Stimulated activated CD4-positive, alpha-beta T cell treated with anti-CD3 and anti-CD28 coated beads, Interleukin-12 subunit alpha, Interleukin-12 subunit beta, amount 100 ng/mL, for 4 hours (primary cell): Measurements from ENCODE around the gene SDR42E1.
"Not testable (repeated sequence)": the region's sequence is repeated elsewhere in the genome, so short reads cannot be mapped to it uniquely, and the experiment has no call there.

Experiments
- DNase-seq: peaks from one replicate; pipeline ENCODE4 v3.0.0-alpha.2; 2020

Gene SDR42E1

GRCh38 chr16:82037251-82037650, 26.0 kb upstream of the SDR42E1 start:
- no peak for DNase-seq

- no peak for DNase-seq
These were observed 23.8 kb upstream of the SDR42E1 start, which contains the start of gene HSD17B2 for GRCh38 chr16:82034981-82035612. Gene HSD17B2 (plus strand): TSS chr16:82035253. CDS start chr16:82035425, 172 bp downstream.

GRCh38 chr16:82033683-82034300, 22.5 kb upstream of the SDR42E1 start:
- DNase-seq, result no peak

GRCh38 chr16:82033006-82033405, 21.7 kb upstream of the SDR42E1 start:
- no peak for DNase-seq

- DNase-seq, result no peak
These were observed 20.1 kb upstream of the SDR42E1 start for GRCh38 chr16:82031116-82032084.

- DNase-seq, result no peak
These were observed 16.4 kb upstream of the SDR42E1 start for GRCh38 chr16:82027629-82028064.

GRCh38 chr16:82024883-82025282, 13.6 kb upstream of the SDR42E1 start:
- DNase-seq, result no peak

GRCh38 chr16:82024316-82024715, 13.0 kb upstream of the SDR42E1 start:
- DNase-seq, result no peak

- DNase-seq, result no peak
These were observed 11.9 kb upstream of the SDR42E1 start for GRCh38 chr16:82023206-82023605.

GRCh38 chr16:82020051-82020450, 8.8 kb upstream of the SDR42E1 start:
- DNase-seq, result no peak

- no peak for DNase-seq
These were observed 8.3 kb upstream of the SDR42E1 start for GRCh38 chr16:82019535-82019934.

- DNase-seq, result no peak
These were observed 6.8 kb upstream of the SDR42E1 start for GRCh38 chr16:82017911-82018568.

- no peak for DNase-seq
These were observed 5.7 kb upstream of the SDR42E1 start for GRCh38 chr16:82016964-82017363.

- no peak for DNase-seq
These were observed 5.0 kb upstream of the SDR42E1 start for GRCh38 chr16:82016263-82016662.

GRCh38 chr16:82013139-82013538, 1.9 kb upstream of the SDR42E1 start:
- no peak for DNase-seq

- DNase-seq, result no peak
These were observed 621 bp downstream of the SDR42E1 start for GRCh38 chr16:82010649-82011048.

- not testable (repeated sequence) for DNase-seq
These were observed 1.5 kb downstream of the SDR42E1 start for GRCh38 chr16:82009789-82010188.

GRCh38 chr16:82008957-82009592, 2.2 kb downstream of the SDR42E1 start:
- no peak for DNase-seq

- no peak for DNase-seq
These were observed 4.1 kb downstream of the SDR42E1 start for GRCh38 chr16:82007189-82007588.

- no peak for DNase-seq
These were observed 5.2 kb downstream of the SDR42E1 start for GRCh38 chr16:82006036-82006435.

- DNase-seq, result no peak
These were observed 6.0 kb downstream of the SDR42E1 start for GRCh38 chr16:82005027-82005830.

GRCh38 chr16:82004601-82005000, 6.7 kb downstream of the SDR42E1 start:
- DNase-seq, result no peak
